Activated CD4-positive, alpha-beta T cell treated with anti-CD3 and anti-CD28 coated beads, Interleukin-2, amount 10 ng/mL, durations not matched to agents 24 days and 14 days (primary cell): Measurements from ENCODE around the gene RASGEF1C. TPM values are rescaled to one million over a fixed set of nuclear protein-coding genes. Genes with fewer than 3 reads are reported as not detected.

ENCODE experiments used
- DNase-seq: peaks from one replicate; pipeline ENCODE4 v3.0.0; 2022
- H3K27ac Mint-ChIP-seq: one replicate; pipeline ENCODE4 v1.8.0; 2022; ENCODE audit warnings: mild to moderate bottlenecking, mixed read lengths
- H3K27me3 Mint-ChIP-seq: one replicate; pipeline ENCODE4 v1.8.0; 2022; ENCODE audit warnings: mixed read lengths
- H3K36me3 Mint-ChIP-seq: one replicate; pipeline ENCODE4 v1.8.0; 2022; ENCODE audit warnings: low read depth, mild to moderate bottlenecking, mixed read lengths
- H3K4me1 Mint-ChIP-seq: one replicate; pipeline ENCODE4 v1.8.0; 2021; ENCODE audit warnings: mixed read lengths
- H3K4me3 Mint-ChIP-seq: one replicate; pipeline ENCODE4 v1.8.0; 2022; ENCODE audit warnings: mild to moderate bottlenecking, moderate library complexity, mixed read lengths
- H3K9me3 Mint-ChIP-seq: one replicate; pipeline ENCODE4 v1.8.0; 2021; ENCODE audit warnings: mixed read lengths
- intact Hi-C: fragments of 100-400 bp; cut with micrococcal nuclease; formaldehyde crosslinking; loops from one replicate; pipeline ENCODE4 v1.15.1; 2023
- total RNA-seq: library from RNA; stranded (reverse); gene quantifications from 2 replicates; pipeline ENCODE4 v1.2.3, GENCODE V29; 2022

RASGEF1C gene
- total RNA-seq, 1 donor from 2014 or later = not detected

GRCh38 chr5:180180846-180181245 lies 28.2 kb downstream of the RASGEF1C start:
- Mint-ChIP-seq H3K4me3 (no peak overlapping the region), H3K27ac (no peak overlapping the region), H3K36me3 (no peaks in the 10 kb centered on the region), H3K9me3 (no peaks in the 10 kb centered on the region), H3K4me1 (no peaks in the 10 kb centered on the region), H3K27me3 (no peaks in the 10 kb centered on the region)
- DNase-seq = no peak
- intact Hi-C loops = no loop called here

- Mint-ChIP-seq H3K27ac (no peak overlapping the region), H3K27me3 (no peaks in the 10 kb centered on the region), H3K9me3 (no peaks in the 10 kb centered on the region), H3K36me3 (no peaks in the 10 kb centered on the region), H3K4me3 (no peak overlapping the region), H3K4me1 (no peaks in the 10 kb centered on the region)
- intact Hi-C loops = no loop called here
- no peak for DNase-seq
Observed at GRCh38 chr5:180180421-180180820, 28.6 kb downstream of the RASGEF1C start.

GRCh38 chr5:180179442-180180420 lies 29.3 kb downstream of the RASGEF1C start:
- no peak overlapping the region for H3K4me3 Mint-ChIP-seq
- no peaks in the 10 kb centered on the region for H3K4me1 Mint-ChIP-seq
- no peak overlapping the region for H3K27ac Mint-ChIP-seq
- no peaks in the 10 kb centered on the region for H3K9me3 Mint-ChIP-seq
- no peaks in the 10 kb centered on the region for H3K27me3 Mint-ChIP-seq
- intact Hi-C loops = no loop called here
- DNase-seq = no peak
- no peaks in the 10 kb centered on the region for H3K36me3 Mint-ChIP-seq

- Mint-ChIP-seq H3K4me3 (no peak overlapping the region), H3K36me3 (no peaks in the 10 kb centered on the region), H3K4me1 (no peaks in the 10 kb centered on the region), H3K9me3 (no peaks in the 10 kb centered on the region), H3K27me3 (no peaks in the 10 kb centered on the region), H3K27ac (no peak overlapping the region)
- intact Hi-C loops = no loop called here
- no peak for DNase-seq
Observed at GRCh38 chr5:180178531-180179441, 30.2 kb downstream of the RASGEF1C start.

GRCh38 chr5:180176191-180176590 lies 32.8 kb downstream of the RASGEF1C start:
- H3K4me1 Mint-ChIP-seq = no peaks in the 10 kb centered on the region
- H3K27ac Mint-ChIP-seq = no peak overlapping the region
- no peaks in the 10 kb centered on the region for H3K27me3 Mint-ChIP-seq
- H3K9me3 Mint-ChIP-seq = no peaks in the 10 kb centered on the region
- no peaks in the 10 kb centered on the region for H3K36me3 Mint-ChIP-seq
- DNase-seq = no peak
- H3K4me3 Mint-ChIP-seq = no peak overlapping the region
- intact Hi-C loops = no loop called here

- Mint-ChIP-seq H3K27me3 (no peaks in the 10 kb centered on the region), H3K4me3 (no peak overlapping the region), H3K36me3 (no peaks in the 10 kb centered on the region), H3K27ac (no peak overlapping the region), H3K4me1 (no peaks in the 10 kb centered on the region), H3K9me3 (no peaks in the 10 kb centered on the region)
- no peak for DNase-seq
- intact Hi-C loops = no loop called here
Observed at GRCh38 chr5:180175015-180175431, 34.0 kb downstream of the RASGEF1C start.

GRCh38 chr5:180174587-180174972 lies 34.4 kb downstream of the RASGEF1C start:
- intact Hi-C loops = no loop called here
- no peak overlapping the region for H3K4me3 Mint-ChIP-seq
- no peaks in the 10 kb centered on the region for H3K27me3 Mint-ChIP-seq
- no peaks in the 10 kb centered on the region for H3K4me1 Mint-ChIP-seq
- no peak overlapping the region for H3K27ac Mint-ChIP-seq
- H3K9me3 Mint-ChIP-seq = no peaks in the 10 kb centered on the region
- no peak for DNase-seq
- no peaks in the 10 kb centered on the region for H3K36me3 Mint-ChIP-seq

GRCh38 chr5:180173875-180174586 lies 35.0 kb downstream of the RASGEF1C start:
- Mint-ChIP-seq H3K36me3 (no peaks in the 10 kb centered on the region), H3K27me3 (no peaks in the 10 kb centered on the region), H3K4me3 (no peak overlapping the region), H3K4me1 (no peaks in the 10 kb centered on the region), H3K27ac (no peak overlapping the region), H3K9me3 (no peaks in the 10 kb centered on the region)
- intact Hi-C loops = no loop called here
- DNase-seq = no peak

GRCh38 chr5:180173198-180173544 lies 35.8 kb downstream of the RASGEF1C start:
- Mint-ChIP-seq H3K4me1 (no peaks in the 10 kb centered on the region), H3K9me3 (no peaks in the 10 kb centered on the region), H3K27ac (no peak overlapping the region), H3K4me3 (no peak overlapping the region), H3K36me3 (no peaks in the 10 kb centered on the region), H3K27me3 (no peaks in the 10 kb centered on the region)
- no peak for DNase-seq
- intact Hi-C loops = no loop called here

- H3K4me1 Mint-ChIP-seq = no peaks in the 10 kb centered on the region
- no peaks in the 10 kb centered on the region for H3K36me3 Mint-ChIP-seq
- intact Hi-C loops = no loop called here
- no peaks in the 10 kb centered on the region for H3K9me3 Mint-ChIP-seq
- H3K27ac Mint-ChIP-seq = no peak overlapping the region
- H3K4me3 Mint-ChIP-seq = no peak overlapping the region
- DNase-seq = no peak
- H3K27me3 Mint-ChIP-seq = no peaks in the 10 kb centered on the region
Observed at GRCh38 chr5:180172447-180173197, 36.4 kb downstream of the RASGEF1C start.

- no peak for DNase-seq
- Mint-ChIP-seq H3K4me3 (no peak overlapping the region), H3K27me3 (peaks cover 4% of the 10 kb centered on the region), H3K27ac (no peak overlapping the region), H3K9me3 (no peaks in the 10 kb centered on the region), H3K36me3 (no peaks in the 10 kb centered on the region), H3K4me1 (no peaks in the 10 kb centered on the region)
- intact Hi-C loops = no loop called here
Observed at GRCh38 chr5:180171568-180172094, 37.4 kb downstream of the RASGEF1C start.

- Mint-ChIP-seq H3K27ac (no peak overlapping the region), H3K4me3 (no peak overlapping the region), H3K27me3 (peaks cover 4% of the 10 kb centered on the region), H3K36me3 (no peaks in the 10 kb centered on the region), H3K4me1 (no peaks in the 10 kb centered on the region), H3K9me3 (no peaks in the 10 kb centered on the region)
- DNase-seq = no peak
- intact Hi-C loops = no loop called here
Observed at GRCh38 chr5:180170810-180171567, 38.0 kb downstream of the RASGEF1C start.
